H9 (cell line): Measurements from ENCODE around the gene CD2AP. TPM values are rescaled to one million over a fixed set of nuclear protein-coding genes. Genes with fewer than 3 reads are reported as not detected.
"Not testable (repeated sequence)": the region's sequence is repeated elsewhere in the genome, so short reads cannot be mapped to it uniquely, and the experiment has no call there.

Experiments
- DNase-seq: peaks from one replicate; pipeline ENCODE4 v3.0.0-alpha.2; 2017
- H2AFZ ChIP-seq: one replicate; pipeline ENCODE4 v1.6.1; 2013; ENCODE audit warnings: mild to moderate bottlenecking, low read length, control low read depth, moderate library complexity
- H2AK5ac ChIP-seq: 2 replicates; pipeline ENCODE4 v1.6.1; 2013; ENCODE audit warnings: low read length, control low read depth, mixed read lengths; ENCODE audit not compliant: insufficient read length
- H2BK120ac ChIP-seq: one replicate; pipeline ENCODE4 v1.6.1; 2013; ENCODE audit warnings: low read depth, mild to moderate bottlenecking, low read length, control low read depth, inconsistent platforms; ENCODE audit not compliant: poor library complexity, severe bottlenecking
- H2BK12ac ChIP-seq: 2 replicates; pipeline ENCODE4 v1.6.1; 2013; ENCODE audit warnings: low read length, control low read depth, mixed read lengths, low read depth; ENCODE audit not compliant: insufficient read length
- H2BK15ac ChIP-seq: 2 replicates; pipeline ENCODE4 v1.6.1; 2013; ENCODE audit warnings: low read depth, low read length, control low read depth
- H2BK20ac ChIP-seq: one replicate; pipeline ENCODE4 v1.6.1; 2013; ENCODE audit warnings: low read depth, mild to moderate bottlenecking, low read length, control low read depth, inconsistent platforms; ENCODE audit not compliant: poor library complexity, severe bottlenecking
- H2BK5ac ChIP-seq: 2 replicates; pipeline ENCODE4 v1.6.1; 2013; ENCODE audit warnings: low read length, control low read depth, mixed read lengths; ENCODE audit not compliant: insufficient read length
- H3K14ac ChIP-seq: 2 replicates; pipeline ENCODE4 v1.6.1; 2013; ENCODE audit warnings: low read length, control low read depth; ENCODE audit not compliant: insufficient read depth
- H3K18ac ChIP-seq: 2 replicates; pipeline ENCODE4 v1.6.1; 2013; ENCODE audit warnings: low read depth, mild to moderate bottlenecking, mixed read lengths, low read length, control low read depth; ENCODE audit not compliant: insufficient read length
- H3K23ac ChIP-seq: 2 replicates; pipeline ENCODE4 v1.6.1; 2013; ENCODE audit warnings: low read length, control low read depth, mixed read lengths, low read depth; ENCODE audit not compliant: insufficient read length
- H3K23me2 ChIP-seq: 2 replicates; pipeline ENCODE4 v1.6.1; 2013; ENCODE audit warnings: low read depth, mild to moderate bottlenecking, mixed read lengths, low read length, control low read depth; ENCODE audit not compliant: insufficient read length, poor library complexity, severe bottlenecking
- H3K27ac ChIP-seq: 2 replicates; pipeline ENCODE4 v1.5.1; 2013; ENCODE audit warnings: low read length, control low read depth, mixed read lengths, low read depth; ENCODE audit not compliant: insufficient read length
- H3K27me3 ChIP-seq: 2 replicates; pipeline ENCODE4 v1.6.1; 2013; ENCODE audit warnings: low read length, control low read depth, inconsistent platforms; ENCODE audit not compliant: insufficient read depth
- H3K4ac ChIP-seq: 2 replicates; pipeline ENCODE4 v1.6.1; 2013; ENCODE audit warnings: low read depth, mild to moderate bottlenecking, control low read depth, inconsistent platforms, low read length, moderate library complexity
- H3K4me1 ChIP-seq: 2 replicates; pipeline ENCODE4 v1.6.1; 2013; ENCODE audit warnings: low read length, control low read depth, inconsistent platforms; ENCODE audit not compliant: insufficient read depth
- H3K4me2 ChIP-seq: 2 replicates; pipeline ENCODE4 v1.6.1; 2013; ENCODE audit warnings: low read length, control low read depth, mixed read lengths; ENCODE audit not compliant: insufficient read length, insufficient read depth
- H3K56ac ChIP-seq: 2 replicates; pipeline ENCODE4 v1.6.1; 2013; ENCODE audit warnings: low read depth, mild to moderate bottlenecking, mixed read lengths, low read length, control low read depth; ENCODE audit not compliant: insufficient read length
- H3K79me1 ChIP-seq: 2 replicates; pipeline ENCODE4 v1.6.1; 2013; ENCODE audit warnings: low read depth, mild to moderate bottlenecking, moderate library complexity, low read length, control low read depth, inconsistent platforms; ENCODE audit not compliant: insufficient read depth, poor library complexity, severe bottlenecking
- H3K79me2 ChIP-seq: 2 replicates; pipeline ENCODE4 v1.6.1; 2013; ENCODE audit warnings: low read length, control low read depth, inconsistent platforms; ENCODE audit not compliant: insufficient read depth
- H3K9ac ChIP-seq: 2 replicates; pipeline ENCODE4 v1.6.1; 2013; ENCODE audit warnings: low read length, control low read depth, mixed read lengths; ENCODE audit not compliant: insufficient read length; ENCODE audit errors: extremely low read depth
- H3K9me3 ChIP-seq: one replicate; pipeline ENCODE4 v1.6.1; 2013; ENCODE audit warnings: low read depth, low read length, inconsistent platforms; ENCODE audit not compliant: control insufficient read depth
- H3T11ph ChIP-seq: one replicate; pipeline ENCODE4 v1.6.1; 2013; ENCODE audit warnings: mild to moderate bottlenecking, low read length, control low read depth, inconsistent platforms
- H4K20me1 ChIP-seq: one replicate; pipeline ENCODE4 v1.6.1; 2013; ENCODE audit not compliant: control insufficient read depth, insufficient read length, insufficient read depth
- H4K5ac ChIP-seq: 2 replicates; pipeline ENCODE4 v1.6.1; 2013; ENCODE audit warnings: low read depth, mild to moderate bottlenecking, mixed read lengths, low read length, control low read depth; ENCODE audit not compliant: insufficient read length
- H4K8ac ChIP-seq: replicated peaks from 2 replicates; pipeline ENCODE4 v1.6.1; 2013; ENCODE audit warnings: low read length, control low read depth, mixed read lengths, low read depth; ENCODE audit not compliant: insufficient read length
- H4K91ac ChIP-seq: 2 replicates; pipeline ENCODE4 v1.6.1; 2013; ENCODE audit warnings: low read depth, mild to moderate bottlenecking, moderate library complexity, mixed read lengths, low read length, control low read depth; ENCODE audit not compliant: insufficient read length
- H3K27ac Mint-ChIP-seq, 3 experiments: 2 replicates in 2 of 3; 3 replicates in 1 of 3; pipeline ENCODE4 v1.8.0; 2020 to 2021; ENCODE audit warnings: mixed read lengths in 3 of 3, mild to moderate bottlenecking in 1 of 3, moderate library complexity in 1 of 3
- H3K27me3 Mint-ChIP-seq: 2 replicates; pipeline ENCODE4 v1.8.0; 2021; ENCODE audit warnings: low read depth, mild to moderate bottlenecking, moderate library complexity, mixed read lengths
- H3K36me3 Mint-ChIP-seq, 3 experiments: 2 replicates in 2 of 3; 3 replicates in 1 of 3; pipeline ENCODE4 v1.8.0; 2020 to 2021; ENCODE audit warnings: low read depth in 3 of 3, mixed read lengths in 3 of 3; ENCODE audit not compliant: insufficient read depth in 1 of 3
- H3K4me1 Mint-ChIP-seq, 2 experiments: 2 replicates each; pipeline ENCODE4 v1.8.0; 2020; ENCODE audit warnings: mixed read lengths in 2 of 2
- H3K4me3 Mint-ChIP-seq, 2 experiments: 2 replicates in 1 of 2; 3 replicates in 1 of 2; pipeline ENCODE4 v1.8.0; 2020 to 2021; ENCODE audit warnings: mild to moderate bottlenecking in 2 of 2, mixed read lengths in 2 of 2, moderate library complexity in 1 of 2
- H3K9me3 Mint-ChIP-seq, 2 experiments: 2 replicates in 1 of 2; 3 replicates in 1 of 2; pipeline ENCODE4 v1.8.0; 2020; ENCODE audit warnings: mild to moderate bottlenecking in 2 of 2, mixed read lengths in 2 of 2, moderate library complexity in 1 of 2
- WGBS: extraction: QIAGEN DNeasy Blood & Tissue Kit; methylation state at CpG from one replicate; pipeline ENCODE4 v1.1.7; 2013; ENCODE audit warnings: missing lambda C conversion rate, low lambda C conversion rate, mixed read lengths; ENCODE audit not compliant: insufficient read length; ENCODE audit errors: extremely low coverage; 5-methylcytosine and 5-hydroxymethylcytosine counted together
- total RNA-seq: library from RNA; stranded (reverse); gene quantifications from 2 replicates; pipeline ENCODE4 v1.2.1, GENCODE V29; 2021
- TF ChIP-seq, protein P1 (sequence below): fragments of 200-600 bp; sonication (generic); conservative IDR thresholded peaks from 3 replicates; pipeline ENCODE4 v1.8.0; 2021; ENCODE audit warnings: antibody characterized with exemption, mild to moderate bottlenecking

CD2AP gene
- total RNA-seq, 1 experiment from 2014 or later: 50.1 TPM

- no peaks in the 10 kb centered on the region for H3K23me2 ChIP-seq
- peak overlapping the region in 1 of 3 experiments; percentile 40; a peak in 1 of 7 replicates for H3K27ac Mint-ChIP-seq
- DNase-seq: no peak
- H3K56ac ChIP-seq: no peak overlapping the region
- no peak overlapping the region for H2BK12ac ChIP-seq
- no peaks in the 10 kb centered on the region for H4K20me1 ChIP-seq
- no peak overlapping the region for H3K4me3 Mint-ChIP-seq
- no peak overlapping the region for H2BK15ac ChIP-seq
- no peak overlapping the region for H3K18ac ChIP-seq
- H3K79me2 ChIP-seq: no peaks in the 10 kb centered on the region
- H3K9me3 Mint-ChIP-seq: peaks cover 9 to 13% of the 10 kb centered on the region in 2 experiments; a peak in 3 of 5 replicates
- H3K9me3 ChIP-seq: no peaks in the 10 kb centered on the region
- H4K91ac ChIP-seq: no peak overlapping the region
- no peak overlapping the region for H3K14ac ChIP-seq
- no peaks in the 10 kb centered on the region; the same call in 1 of the 2 replicates for H3K4me1 ChIP-seq
- WGBS: no CpG with 5 or more reads among the region's 3 CpGs
- H3K27ac ChIP-seq: no peak overlapping the region
- H3K27me3 ChIP-seq: no peaks in the 10 kb centered on the region
- TF ChIP-seq, protein P1, sequence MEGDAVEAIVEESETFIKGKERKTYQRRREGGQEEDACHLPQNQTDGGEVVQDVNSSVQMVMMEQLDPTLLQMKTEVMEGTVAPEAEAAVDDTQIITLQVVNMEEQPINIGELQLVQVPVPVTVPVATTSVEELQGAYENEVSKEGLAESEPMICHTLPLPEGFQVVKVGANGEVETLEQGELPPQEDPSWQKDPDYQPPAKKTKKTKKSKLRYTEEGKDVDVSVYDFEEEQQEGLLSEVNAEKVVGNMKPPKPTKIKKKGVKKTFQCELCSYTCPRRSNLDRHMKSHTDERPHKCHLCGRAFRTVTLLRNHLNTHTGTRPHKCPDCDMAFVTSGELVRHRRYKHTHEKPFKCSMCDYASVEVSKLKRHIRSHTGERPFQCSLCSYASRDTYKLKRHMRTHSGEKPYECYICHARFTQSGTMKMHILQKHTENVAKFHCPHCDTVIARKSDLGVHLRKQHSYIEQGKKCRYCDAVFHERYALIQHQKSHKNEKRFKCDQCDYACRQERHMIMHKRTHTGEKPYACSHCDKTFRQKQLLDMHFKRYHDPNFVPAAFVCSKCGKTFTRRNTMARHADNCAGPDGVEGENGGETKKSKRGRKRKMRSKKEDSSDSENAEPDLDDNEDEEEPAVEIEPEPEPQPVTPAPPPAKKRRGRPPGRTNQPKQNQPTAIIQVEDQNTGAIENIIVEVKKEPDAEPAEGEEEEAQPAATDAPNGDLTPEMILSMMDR: no peak
- H3K4me2 ChIP-seq: no peak overlapping the region
- no peak overlapping the region for H2BK5ac ChIP-seq
- no peak overlapping the region for H4K8ac ChIP-seq
- H2BK120ac ChIP-seq: no peak overlapping the region
- H3K79me1 ChIP-seq: no peaks in the 10 kb centered on the region
- no peaks in the 10 kb centered on the region for H3K4me1 Mint-ChIP-seq
- no peak overlapping the region for H2BK20ac ChIP-seq
- peaks cover 0 to 10% (median 2%) of the 10 kb centered on the region in 3 experiments; a peak in 2 of 7 replicates for H3K36me3 Mint-ChIP-seq
- no peak overlapping the region for H3T11ph ChIP-seq
- no peaks in the 10 kb centered on the region for H3K27me3 Mint-ChIP-seq
- H3K4ac ChIP-seq: no peak overlapping the region
- H4K5ac ChIP-seq: no peak overlapping the region
- H3K9ac ChIP-seq: no peak overlapping the region
- no peak overlapping the region for H2AFZ ChIP-seq
- H3K23ac ChIP-seq: no peak overlapping the region
- H2AK5ac ChIP-seq: no peak overlapping the region
Measured at GRCh38 chr6:47440719-47441118, 36.9 kb upstream of the CD2AP start.

DNA sequence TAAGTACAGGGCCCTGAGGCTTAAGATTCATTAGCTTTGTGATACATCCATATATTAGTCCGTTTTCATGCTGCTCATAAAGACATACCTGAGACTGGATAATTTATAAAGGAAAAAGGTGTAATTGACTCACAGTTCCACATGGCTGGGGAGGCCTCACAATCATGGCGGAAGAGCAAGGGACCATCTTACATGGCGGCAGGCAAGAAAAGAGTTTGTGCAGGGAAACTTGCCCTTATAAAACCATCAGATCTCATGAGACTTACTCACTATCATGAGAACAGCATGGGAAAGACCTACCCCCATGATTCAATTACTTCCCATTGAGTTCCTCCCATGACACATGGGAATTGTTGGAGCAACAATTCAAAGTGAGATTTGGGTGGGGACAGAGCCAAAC, 32.6 kb upstream of the CD2AP start:
- not testable (repeated sequence) for H3K4ac ChIP-seq, H3K4me1 Mint-ChIP-seq, H2BK120ac ChIP-seq, H3K27ac Mint-ChIP-seq, H3K4me1 ChIP-seq, H3K9ac ChIP-seq, H3K9me3 ChIP-seq, H3K27me3 Mint-ChIP-seq, H3K27me3 ChIP-seq, H3K27ac ChIP-seq, H3K23me2 ChIP-seq, H4K5ac ChIP-seq, DNase-seq, H3K18ac ChIP-seq, H4K20me1 ChIP-seq, H2AK5ac ChIP-seq, H4K8ac ChIP-seq, H3K14ac ChIP-seq, H3K79me2 ChIP-seq, H3K79me1 ChIP-seq, H3K4me3 Mint-ChIP-seq, H4K91ac ChIP-seq, H2BK12ac ChIP-seq, H2AFZ ChIP-seq, H3K23ac ChIP-seq, H2BK20ac ChIP-seq, H3K4me2 ChIP-seq, H2BK15ac ChIP-seq, H2BK5ac ChIP-seq, H3K56ac ChIP-seq, H3T11ph ChIP-seq
- no CpG with 5 or more reads among the region's 3 CpGs for WGBS
- peaks cover 9 to 13% of the 10 kb centered on the region in 2 experiments; a peak in 3 of 5 replicates for H3K9me3 Mint-ChIP-seq
- H3K36me3 Mint-ChIP-seq: peaks cover 0 to 10% (median 2%) of the 10 kb centered on the region in 3 experiments; a peak in 2 of 7 replicates
